Cardiac fibroblast (primary cell): ENCODE results near the gene TNS1.

Experiments
- DNase-seq, 2 donors: peaks; one replicate each; pipeline versions ENCODE4 v3.0.0 to v3.0.0-alpha.2; 2010; ENCODE audit warnings: low read depth in 2 of 2
- H3K4me3 ChIP-seq, 2 donors: replicated peaks in 1 of 2; 1 replicate in 1 of 2; 2 replicates in 1 of 2; pipeline ENCODE4 v1.5.1; 2011; ENCODE audit warnings: low read depth in 2 of 2, low read length in 2 of 2, mild to moderate bottlenecking in 2 of 2, moderate library complexity in 1 of 2
- TF ChIP-seq, protein P1 (sequence below): IDR thresholded peaks from one replicate; pipeline ENCODE4 v1.5.1; 2011; ENCODE audit warnings: low read depth, mild to moderate bottlenecking, low read length, inconsistent platforms

Gene TNS1

GRCh38 chr2:218010140-218010983, 7.6 kb upstream of the TNS1 start:
- TF ChIP-seq, protein P1, sequence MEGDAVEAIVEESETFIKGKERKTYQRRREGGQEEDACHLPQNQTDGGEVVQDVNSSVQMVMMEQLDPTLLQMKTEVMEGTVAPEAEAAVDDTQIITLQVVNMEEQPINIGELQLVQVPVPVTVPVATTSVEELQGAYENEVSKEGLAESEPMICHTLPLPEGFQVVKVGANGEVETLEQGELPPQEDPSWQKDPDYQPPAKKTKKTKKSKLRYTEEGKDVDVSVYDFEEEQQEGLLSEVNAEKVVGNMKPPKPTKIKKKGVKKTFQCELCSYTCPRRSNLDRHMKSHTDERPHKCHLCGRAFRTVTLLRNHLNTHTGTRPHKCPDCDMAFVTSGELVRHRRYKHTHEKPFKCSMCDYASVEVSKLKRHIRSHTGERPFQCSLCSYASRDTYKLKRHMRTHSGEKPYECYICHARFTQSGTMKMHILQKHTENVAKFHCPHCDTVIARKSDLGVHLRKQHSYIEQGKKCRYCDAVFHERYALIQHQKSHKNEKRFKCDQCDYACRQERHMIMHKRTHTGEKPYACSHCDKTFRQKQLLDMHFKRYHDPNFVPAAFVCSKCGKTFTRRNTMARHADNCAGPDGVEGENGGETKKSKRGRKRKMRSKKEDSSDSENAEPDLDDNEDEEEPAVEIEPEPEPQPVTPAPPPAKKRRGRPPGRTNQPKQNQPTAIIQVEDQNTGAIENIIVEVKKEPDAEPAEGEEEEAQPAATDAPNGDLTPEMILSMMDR: peak; percentile 38
- peak; percentile 33 to 58 for DNase-seq
- peak overlapping the region; percentile 60 to 64 for H3K4me3 ChIP-seq

DNA sequence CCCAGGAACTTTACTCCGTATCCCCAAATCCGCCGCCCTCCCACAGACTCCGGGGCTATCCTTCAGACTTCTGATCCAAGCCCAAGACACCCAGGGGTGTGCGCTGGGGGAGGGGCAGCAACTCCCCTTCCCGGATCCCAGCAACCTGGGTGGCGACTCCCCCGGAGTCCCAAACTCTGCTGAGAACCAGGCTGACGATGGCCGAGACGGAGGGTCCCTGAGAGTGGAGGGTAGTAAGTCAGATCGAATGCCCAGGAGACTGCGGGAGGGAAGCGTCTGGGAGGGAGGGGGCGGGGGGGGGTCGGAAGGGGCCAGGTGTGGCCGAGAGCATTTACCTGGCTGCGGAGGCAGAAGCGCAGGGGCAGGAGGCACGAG, 7.0 kb upstream of the TNS1 start:
- TF ChIP-seq, protein P1: no peak
- H3K4me3 ChIP-seq: peak overlapping the region; percentile 60 to 64

DNA sequence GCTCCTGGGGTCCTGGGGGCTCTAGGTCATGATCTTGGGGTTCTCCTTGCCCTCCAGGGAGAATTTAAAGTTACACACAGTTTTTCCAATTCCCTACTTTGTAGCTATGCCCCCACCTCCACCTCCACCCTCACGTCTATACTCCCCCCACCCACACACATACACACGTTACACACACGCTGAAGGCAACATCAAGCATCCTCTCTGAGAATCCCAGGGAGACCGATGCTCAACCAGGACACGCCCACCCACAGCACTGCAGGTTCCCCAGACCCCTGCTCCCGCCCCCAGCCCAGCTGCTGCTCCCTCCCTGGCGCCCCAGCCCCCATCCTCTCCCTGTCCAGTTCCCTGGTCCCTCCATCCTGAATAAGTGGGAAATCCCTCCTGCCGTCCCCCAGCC, 6.4 kb upstream of the TNS1 start:
- peak overlapping the region; percentile 60 to 64 for H3K4me3 ChIP-seq
- TF ChIP-seq, protein P1: no peak
- DNase-seq: no peak

More for the DNA sequence above, 7.0 kb upstream of the TNS1 start:
- DNase-seq: no peak

- TF ChIP-seq, protein P1: no peak
- peak; percentile 33 to 54 for DNase-seq
- H3K4me3 ChIP-seq: no peak overlapping the region
These were observed 5.6 kb upstream of the TNS1 start for GRCh38 chr2:218008060-218009040.

DNA sequence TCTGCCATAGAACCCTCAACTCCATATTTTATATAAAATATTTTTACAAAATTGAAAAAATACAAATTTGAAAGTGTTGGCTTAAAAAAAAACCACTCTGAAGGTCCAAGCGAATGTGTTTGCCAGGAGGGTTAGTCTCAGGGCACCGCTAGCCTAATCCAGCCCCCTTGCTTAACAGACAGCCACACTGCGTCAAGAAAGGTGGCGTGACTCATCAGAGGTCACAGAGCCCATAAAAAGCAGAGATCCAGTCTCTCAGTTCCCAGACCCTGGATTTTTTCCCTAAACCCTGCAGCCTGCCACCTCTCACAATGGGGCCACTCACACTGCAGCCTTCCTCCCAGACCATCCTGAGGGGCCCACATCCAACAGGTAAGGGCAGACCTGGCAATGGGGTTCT, 3.9 kb upstream of the TNS1 start:
- TF ChIP-seq, protein P1: no peak
- DNase-seq: peak in 1 of 2 donors; percentile 69
- no peak overlapping the region for H3K4me3 ChIP-seq

- no peak overlapping the region for H3K4me3 ChIP-seq
- TF ChIP-seq, protein P1: no peak
- no peak for DNase-seq
These were observed 2.7 kb upstream of the TNS1 start for GRCh38 chr2:218005486-218005885.
